Kidney (tissue), 14 donors: ENCODE data around the gene ICA1L. TPM values are rescaled to one million over a fixed set of nuclear protein-coding genes. Genes with fewer than 3 reads are reported as not detected.
"Not testable (repeated sequence)": the region's sequence is repeated elsewhere in the genome, so short reads cannot be mapped to it uniquely, and the experiment has no call there.

Source experiments
- DNase-seq, 5 donors: peaks; one replicate each; pipeline ENCODE4 v3.0.0-alpha.2; 2013 to 2020
- FAIRE-seq: peaks from 2 replicates; lab custom pipeline; 2012; peaks lifted over from hg19 to GRCh38; lab: Jason Lieb, UNC
- H3K27ac ChIP-seq, 2 donors: one replicate each; pipeline ENCODE4 v1.7.0; 2013; ENCODE audit warnings: low read depth in 2 of 2, low read length in 2 of 2, inconsistent platforms in 1 of 2
- H3K27me3 ChIP-seq: one replicate; pipeline ENCODE4 v1.7.1; 2013; ENCODE audit warnings: low read length, inconsistent platforms; ENCODE audit not compliant: control insufficient read depth, insufficient read depth
- H3K36me3 ChIP-seq, 3 donors: one replicate each; pipeline versions ENCODE4 v1.7.0 to v1.7.1; 2013; ENCODE audit warnings: low read length in 3 of 3, control low read depth in 1 of 3, inconsistent platforms in 1 of 3; ENCODE audit not compliant: insufficient read depth in 3 of 3, control insufficient read depth in 2 of 3
- H3K4me1 ChIP-seq, 3 donors: one replicate each; pipeline versions ENCODE4 v1.7.0 to v1.7.1; 2013; ENCODE audit warnings: low read length in 3 of 3, inconsistent platforms in 1 of 3, low read depth in 1 of 3; ENCODE audit not compliant: control insufficient read depth in 2 of 3, insufficient read depth in 2 of 3
- H3K4me3 ChIP-seq, 3 donors: one replicate each; pipeline versions ENCODE4 v1.7.0 to v1.8.1; 2013; ENCODE audit warnings: low read length in 3 of 3, control low read depth in 1 of 3, inconsistent platforms in 1 of 3
- H3K9ac ChIP-seq, 3 donors: one replicate each; pipeline versions ENCODE4 v1.7.0 to v1.7.1; 2013; ENCODE audit warnings: low read length in 3 of 3, control low read depth in 1 of 3, inconsistent platforms in 1 of 3
- H3K9me3 ChIP-seq, 3 donors: one replicate each; pipeline versions ENCODE4 v1.7.0 to v1.7.1; 2013; ENCODE audit warnings: low read length in 3 of 3, control low read depth in 1 of 3, inconsistent platforms in 1 of 3; ENCODE audit not compliant: control insufficient read depth in 2 of 3, insufficient read depth in 1 of 3
- intact Hi-C: fragments of 100-400 bp; cut with DNase I; formaldehyde crosslinking; loops from one replicate; pipeline ENCODE4 v1.11.1; 2022
- polyA plus RNA-seq: library from polyadenylated mRNA; stranded (reverse); fragments of 350-450 nt; fragmentation: Illumina TruSeq; extraction: RNeasy Lipid Tissue Mini Kit (QIAGEN cat#74804); gene quantifications from one replicate; pipeline ENCODE4 v1.2.3, GENCODE V29; 2014; ENCODE audit warnings: low read depth, low replicate concordance; ENCODE audit not compliant: insufficient read depth
- total RNA-seq: library from RNA; stranded (reverse); fragmentation: NEBNext Ultra II Directional; extraction: Animal tissue kit (Norgen Biotek cat#: 25700); gene quantifications from one replicate; pipeline ENCODE4 v1.2.1, GENCODE V29; 2021
- TF ChIP-seq, protein P1 (sequence below): IDR thresholded peaks from 3 replicates; pipeline ENCODE4 v1.5.1; 2012; ENCODE audit warnings: mild to moderate bottlenecking, moderate library complexity, borderline replicate concordance; ENCODE audit not compliant: insufficient read depth; ENCODE audit errors: extremely low read depth
- donor health status: control.
- donor health status: control.
- donor health status: control.
- donor health status: control.
- donor health status: control.
- donor health status: DM: yes; HTN: yes; CAD: no.
- donor health status: Normal renal cell carcinoma (clear cell type).

Gene ICA1L
- total and polyA plus RNA-seq, 2 donors from 2014 or later, result 1.5 to 9.9 TPM

DNA sequence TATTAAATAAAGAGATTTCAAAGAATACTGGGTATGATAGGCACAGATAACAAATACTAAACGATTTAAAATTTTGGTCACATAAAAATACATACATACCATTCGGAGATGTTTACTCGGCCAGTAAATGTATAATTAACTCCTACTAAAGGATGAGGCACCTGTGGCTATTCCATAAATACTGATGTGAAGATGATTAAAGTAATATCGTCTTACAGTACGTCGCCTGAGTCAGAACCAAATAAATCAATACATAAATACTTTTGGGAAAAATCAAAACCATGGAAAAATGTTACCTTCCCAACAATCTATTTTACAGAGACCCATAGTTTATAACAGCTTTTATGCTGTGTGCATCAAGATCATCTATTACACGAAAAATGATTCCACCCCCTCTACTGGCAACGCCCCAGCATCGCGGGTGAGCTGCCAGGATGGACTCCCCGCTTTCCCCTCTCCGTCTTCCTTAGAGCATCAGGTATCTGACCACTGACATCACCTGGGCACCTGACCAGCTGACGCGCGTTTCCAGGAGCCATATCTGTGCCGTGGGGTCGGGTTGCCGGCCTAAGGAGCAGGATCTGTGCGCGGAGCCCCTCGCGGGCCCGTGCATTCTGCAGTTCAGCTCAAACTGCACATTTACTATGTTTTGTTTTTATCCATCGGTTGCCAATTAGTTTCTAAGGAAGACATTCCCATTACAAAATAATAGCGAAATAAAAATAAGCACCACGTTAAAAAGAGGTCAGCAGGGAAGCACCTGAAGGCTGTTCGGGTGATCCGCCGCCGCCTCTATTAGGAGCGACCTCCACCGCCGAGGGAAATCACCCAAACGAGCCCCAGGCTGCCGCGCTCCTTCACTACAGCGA lies 901 bp downstream of the ICA1L start:
- Histone ChIP-seq H3K27me3 (no peaks in the 10 kb centered on the region), H3K9me3 (no peaks in the 10 kb centered on the region), H3K9ac (peak overlapping the region; percentile 55 to 80 (median 72)), H3K27ac (peak overlapping the region; percentile 67 to 75), H3K4me3 (peak overlapping the region; percentile 87 to 95 (median 88)), H3K4me1 (peaks cover 0 to 3% (median 2%) of the 10 kb centered on the region in 3 donors), H3K36me3 (no peaks in the 10 kb centered on the region)
- DNase-seq (peak; percentile 84 to 93 (median 88)), FAIRE-seq (no peak)
- TF ChIP-seq, protein P1, sequence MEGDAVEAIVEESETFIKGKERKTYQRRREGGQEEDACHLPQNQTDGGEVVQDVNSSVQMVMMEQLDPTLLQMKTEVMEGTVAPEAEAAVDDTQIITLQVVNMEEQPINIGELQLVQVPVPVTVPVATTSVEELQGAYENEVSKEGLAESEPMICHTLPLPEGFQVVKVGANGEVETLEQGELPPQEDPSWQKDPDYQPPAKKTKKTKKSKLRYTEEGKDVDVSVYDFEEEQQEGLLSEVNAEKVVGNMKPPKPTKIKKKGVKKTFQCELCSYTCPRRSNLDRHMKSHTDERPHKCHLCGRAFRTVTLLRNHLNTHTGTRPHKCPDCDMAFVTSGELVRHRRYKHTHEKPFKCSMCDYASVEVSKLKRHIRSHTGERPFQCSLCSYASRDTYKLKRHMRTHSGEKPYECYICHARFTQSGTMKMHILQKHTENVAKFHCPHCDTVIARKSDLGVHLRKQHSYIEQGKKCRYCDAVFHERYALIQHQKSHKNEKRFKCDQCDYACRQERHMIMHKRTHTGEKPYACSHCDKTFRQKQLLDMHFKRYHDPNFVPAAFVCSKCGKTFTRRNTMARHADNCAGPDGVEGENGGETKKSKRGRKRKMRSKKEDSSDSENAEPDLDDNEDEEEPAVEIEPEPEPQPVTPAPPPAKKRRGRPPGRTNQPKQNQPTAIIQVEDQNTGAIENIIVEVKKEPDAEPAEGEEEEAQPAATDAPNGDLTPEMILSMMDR, result peak; percentile 30
- intact Hi-C loops, result no loop called here

DNA sequence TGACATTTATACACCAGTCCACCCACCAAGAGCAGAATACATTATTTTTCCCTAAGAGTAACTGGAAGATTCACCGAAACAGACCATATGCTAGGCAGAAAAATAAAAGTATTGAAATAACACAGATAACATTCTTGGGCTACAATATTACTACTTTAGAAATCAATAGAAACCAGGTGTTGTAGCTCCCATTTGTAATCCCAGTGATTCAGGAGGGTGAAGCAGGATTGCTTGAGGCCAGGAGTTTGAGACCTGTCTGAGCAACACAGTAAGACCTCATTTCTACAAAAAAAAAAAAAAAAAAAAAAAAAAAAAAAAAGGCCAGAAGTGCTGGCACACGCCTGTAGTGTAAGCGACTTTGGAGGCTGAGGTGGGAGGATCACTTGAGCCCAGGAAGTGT lies 9.6 kb downstream of the ICA1L start:
- FAIRE-seq, result no peak
- TF ChIP-seq, protein P1, result no peak

DNA sequence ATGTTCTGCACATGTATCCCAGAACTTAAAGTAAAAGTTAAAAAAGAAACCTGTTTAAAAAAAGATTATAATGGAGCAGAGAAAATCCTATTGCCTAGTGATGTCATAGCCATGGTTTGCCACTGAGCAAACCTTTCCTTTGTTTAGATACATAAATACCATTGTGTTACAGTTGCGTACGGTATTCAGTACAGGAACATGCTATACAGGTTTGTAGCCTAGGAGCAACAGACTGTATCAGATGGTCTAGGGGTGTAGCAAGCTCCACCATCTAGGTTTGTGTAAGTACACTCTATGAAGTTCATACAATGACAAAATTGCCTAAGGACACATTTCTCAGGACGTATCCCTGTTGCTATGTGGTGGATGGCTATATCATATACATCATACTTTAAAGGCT lies 13.0 kb downstream of the ICA1L start:
- no peaks in the 10 kb centered on the region for H3K9me3 ChIP-seq
- H3K27me3 ChIP-seq, result no peaks in the 10 kb centered on the region
- H3K4me1 ChIP-seq, result no peaks in the 10 kb centered on the region
- DNase-seq (no peak), FAIRE-seq (no peak)
- H3K9ac ChIP-seq, result no peak overlapping the region
- TF ChIP-seq, protein P1, result no peak
- no peak overlapping the region for H3K27ac ChIP-seq
- H3K36me3 ChIP-seq, result no peaks in the 10 kb centered on the region
- H3K4me3 ChIP-seq, result no peak overlapping the region
- intact Hi-C loops, result no loop called here

More for the DNA sequence above, 9.6 kb downstream of the ICA1L start:
- DNase-seq, result no peak
- no peak overlapping the region for H3K4me3 ChIP-seq
- no peaks in the 10 kb centered on the region for H3K9me3 ChIP-seq
- no peaks in the 10 kb centered on the region for H3K27me3 ChIP-seq
- no peaks in the 10 kb centered on the region for H3K4me1 ChIP-seq
- H3K36me3 ChIP-seq, result no peaks in the 10 kb centered on the region
- H3K27ac ChIP-seq, result no peak overlapping the region
- H3K9ac ChIP-seq, result no peak overlapping the region
- intact Hi-C loops, result no loop called here

DNA sequence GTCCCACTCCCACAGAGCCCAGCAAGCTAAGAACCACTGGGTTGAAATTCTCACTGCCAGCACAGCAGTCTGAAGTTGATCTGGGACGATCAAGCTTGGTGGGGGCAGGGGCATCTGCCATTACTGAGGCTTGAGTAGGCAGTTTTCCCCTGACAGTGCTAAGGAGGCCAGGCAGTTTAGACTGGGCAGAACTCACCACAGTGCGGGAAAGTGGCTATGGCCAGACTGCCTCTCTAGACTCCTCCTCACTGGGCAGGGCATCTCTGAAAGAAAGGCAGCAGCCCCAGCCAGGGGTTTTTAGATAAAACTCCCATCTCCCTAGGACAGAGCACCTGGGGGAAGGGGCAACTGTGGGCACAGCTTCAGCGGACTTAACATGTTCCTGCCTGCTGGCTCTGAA lies 22.2 kb downstream of the ICA1L start:
- intact Hi-C loops, FAIRE-seq, H3K27me3 ChIP-seq, H3K4me3 ChIP-seq, H3K4me1 ChIP-seq, H3K27ac ChIP-seq, DNase-seq, H3K36me3 ChIP-seq, H3K9me3 ChIP-seq, H3K9ac ChIP-seq: not testable (repeated sequence)
